ENCODE measurements around the gene PTPRF. TPM values are rescaled to one million over a fixed set of nuclear protein-coding genes. Genes with fewer than 3 reads are reported as not detected.

Gene PTPRF
- total RNA-seq, 2 experiments from 2014 or later = 3.8 to 4.5 TPM

DNA sequence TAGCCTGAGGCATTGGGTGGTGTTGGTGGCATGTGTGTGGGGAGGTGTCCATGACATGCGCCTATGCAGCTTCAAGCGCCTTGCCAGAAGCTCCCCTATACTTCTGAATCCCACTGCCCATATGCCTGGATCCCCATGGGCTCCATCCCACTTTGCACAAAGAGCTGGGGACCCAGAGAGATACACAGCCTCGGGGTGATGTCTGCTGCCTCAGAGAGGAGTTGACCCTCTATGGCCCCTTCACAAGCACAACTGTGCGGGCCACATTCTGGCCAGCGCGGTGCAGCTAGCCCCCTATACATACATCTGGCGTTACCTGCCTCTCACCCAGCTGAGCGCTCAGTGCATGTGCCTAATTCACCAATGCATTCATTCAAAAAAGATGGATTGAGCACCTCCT lies 9.6 kb upstream of the PTPRF start:
- Mint-ChIP-seq H3K27me3 (peaks cover 37% of the 10 kb centered on the region), H3K4me1 (ENCODE audit: low read depth) (no peaks in the 10 kb centered on the region), H3K4me3 (no peak overlapping the region), H3K9me3 (no peaks in the 10 kb centered on the region), H3K36me3 (ENCODE audit: low read depth) (no peaks in the 10 kb centered on the region), H3K27ac (no peak overlapping the region)
- CTCF ChIA-PET = interaction anchor here (1.2 to 2.5 kb wide), 3 partner anchors 7 to 413 kb away, joined by 4 to 8 read pairs (median 6); no protein-coding TSS in a partner anchor
- no peak for ATAC-seq
- no peak for DNase-seq
- POLR2A ChIA-PET = interaction anchor here (0.7 kb wide), 1 partner anchor 10 kb away, joined by 3 read pairs; no protein-coding TSS in a partner anchor
- TF ChIP-seq, protein P1, sequence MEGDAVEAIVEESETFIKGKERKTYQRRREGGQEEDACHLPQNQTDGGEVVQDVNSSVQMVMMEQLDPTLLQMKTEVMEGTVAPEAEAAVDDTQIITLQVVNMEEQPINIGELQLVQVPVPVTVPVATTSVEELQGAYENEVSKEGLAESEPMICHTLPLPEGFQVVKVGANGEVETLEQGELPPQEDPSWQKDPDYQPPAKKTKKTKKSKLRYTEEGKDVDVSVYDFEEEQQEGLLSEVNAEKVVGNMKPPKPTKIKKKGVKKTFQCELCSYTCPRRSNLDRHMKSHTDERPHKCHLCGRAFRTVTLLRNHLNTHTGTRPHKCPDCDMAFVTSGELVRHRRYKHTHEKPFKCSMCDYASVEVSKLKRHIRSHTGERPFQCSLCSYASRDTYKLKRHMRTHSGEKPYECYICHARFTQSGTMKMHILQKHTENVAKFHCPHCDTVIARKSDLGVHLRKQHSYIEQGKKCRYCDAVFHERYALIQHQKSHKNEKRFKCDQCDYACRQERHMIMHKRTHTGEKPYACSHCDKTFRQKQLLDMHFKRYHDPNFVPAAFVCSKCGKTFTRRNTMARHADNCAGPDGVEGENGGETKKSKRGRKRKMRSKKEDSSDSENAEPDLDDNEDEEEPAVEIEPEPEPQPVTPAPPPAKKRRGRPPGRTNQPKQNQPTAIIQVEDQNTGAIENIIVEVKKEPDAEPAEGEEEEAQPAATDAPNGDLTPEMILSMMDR (IDR thresholded peaks at IDR 0.05) = no peak
- intact Hi-C loops (cut with micrococcal nuclease) = loop anchor here (10.0 kb wide), 1 partner anchor 524 kb away; no protein-coding TSS in a partner anchor

DNA sequence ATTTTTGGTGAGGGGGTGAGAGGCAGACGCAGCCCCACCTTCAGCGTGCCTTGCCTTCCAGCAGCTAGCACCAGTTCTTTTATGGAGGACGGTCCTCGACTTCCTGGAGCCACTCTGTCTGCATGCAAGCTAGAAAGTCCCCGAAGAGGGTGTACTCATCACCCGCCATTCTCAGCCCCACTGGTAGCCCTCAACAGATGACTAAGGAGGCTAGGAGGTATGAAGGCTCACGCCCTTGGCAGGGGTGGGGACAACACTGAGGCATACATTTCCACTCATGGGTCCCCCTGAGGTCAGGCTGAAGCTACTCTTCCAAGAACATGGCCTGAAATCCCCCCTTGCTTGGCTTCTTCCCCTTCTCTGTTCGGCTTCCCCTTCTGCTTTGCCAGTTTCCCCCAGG lies 8.9 kb upstream of the PTPRF start:
- DNase-seq (no peak), ATAC-seq (no peak)
- Mint-ChIP-seq H3K4me3 (no peak overlapping the region), H3K36me3 (ENCODE audit: low read depth) (no peaks in the 10 kb centered on the region), H3K4me1 (ENCODE audit: low read depth) (no peaks in the 10 kb centered on the region), H3K27me3 (peaks cover 37% of the 10 kb centered on the region), H3K9me3 (no peaks in the 10 kb centered on the region), H3K27ac (no peak overlapping the region)
- TF ChIP-seq, protein P1 (IDR thresholded peaks at IDR 0.05) = no peak
- ChIA-PET CTCF (interaction anchor here (0.6 to 1.2 kb wide), 2 partner anchors 21 to 925 kb away, joined by 3 read pairs; no protein-coding TSS in a partner anchor), POLR2A (no interaction called here)
- intact Hi-C loops (cut with micrococcal nuclease) = loop anchor here (10.0 kb wide), 1 partner anchor 523 kb away; no protein-coding TSS in a partner anchor

DNA sequence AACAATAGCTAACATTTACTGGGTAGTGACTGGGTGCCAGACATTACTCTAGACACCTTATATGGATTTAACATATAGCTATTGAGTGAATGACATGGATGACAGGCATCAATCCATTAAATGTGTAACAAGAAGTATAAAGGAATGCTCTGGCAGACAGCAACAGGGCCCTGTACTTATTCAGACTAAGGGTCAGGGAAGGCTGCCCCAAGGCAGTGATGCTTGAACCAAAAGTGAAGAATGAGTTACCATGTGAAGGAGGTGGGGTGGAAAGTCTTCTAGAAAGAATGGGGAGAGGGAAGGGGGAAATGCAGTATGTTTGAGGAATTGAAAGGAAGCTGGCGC lies 8.3 kb upstream of the PTPRF start:
- intact Hi-C loops (cut with micrococcal nuclease) = loop anchor here (10.0 kb wide), 1 partner anchor 522 kb away; no protein-coding TSS in a partner anchor
- ChIA-PET POLR2A (interaction anchor here (0.6 kb wide), 1 partner anchor 150 kb away, joined by 3 read pairs; no protein-coding TSS in a partner anchor), CTCF (interaction anchor here (0.6 to 1.2 kb wide), 2 partner anchors 20 to 926 kb away, joined by 3 read pairs; no protein-coding TSS in a partner anchor)
- Mint-ChIP-seq H3K9me3 (no peaks in the 10 kb centered on the region), H3K27me3 (peaks cover 37% of the 10 kb centered on the region), H3K4me3 (no peak overlapping the region), H3K36me3 (ENCODE audit: low read depth) (no peaks in the 10 kb centered on the region), H3K4me1 (ENCODE audit: low read depth) (no peaks in the 10 kb centered on the region), H3K27ac (no peak overlapping the region)
- no peak for ATAC-seq
- no peak for DNase-seq
- TF ChIP-seq, protein P1 (IDR thresholded peaks at IDR 0.05) = no peak

DNA sequence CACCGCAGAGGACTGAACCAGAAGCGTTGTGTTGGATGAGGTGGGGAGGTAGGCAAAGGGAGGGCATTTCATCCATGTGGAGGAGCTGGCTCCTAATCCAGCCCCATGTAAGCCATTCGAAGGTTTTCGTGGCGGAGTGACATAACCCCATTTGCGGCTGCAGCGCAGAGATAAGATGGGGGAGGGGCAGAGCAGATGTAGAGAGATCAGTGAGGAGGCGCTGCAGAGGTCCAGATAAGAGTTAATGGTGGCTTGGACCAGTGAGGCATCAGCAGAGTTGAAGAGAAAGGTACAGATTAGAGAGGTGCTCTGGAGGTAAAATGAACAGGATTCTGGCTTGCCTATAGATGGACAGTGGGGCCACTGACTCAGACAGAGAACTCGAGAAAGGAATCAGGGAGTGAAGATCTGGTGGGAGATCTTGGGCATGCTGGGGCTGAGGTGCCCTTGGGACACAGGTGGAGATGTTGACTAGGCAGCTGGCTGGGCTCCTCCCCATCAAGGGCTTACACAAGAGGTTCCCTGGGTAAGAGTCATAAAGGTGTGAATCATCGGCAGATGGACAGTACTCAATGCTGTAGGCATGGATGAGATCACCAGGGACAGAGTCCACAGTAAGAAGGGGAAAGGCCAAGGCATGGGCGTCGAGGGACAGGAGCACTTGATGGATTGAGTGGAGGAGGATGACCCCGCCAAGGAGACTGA lies 7.8 kb upstream of the PTPRF start:
- intact Hi-C loops (cut with micrococcal nuclease) = loop anchor here (10.0 kb wide), 1 partner anchor 522 kb away; no protein-coding TSS in a partner anchor
- no peaks in the 10 kb centered on the region for H3K36me3 Mint-ChIP-seq (ENCODE audit: low read depth)
- ChIA-PET POLR2A (interaction anchor here (0.6 kb wide), 1 partner anchor 149 kb away, joined by 3 read pairs; no protein-coding TSS in a partner anchor), CTCF (interaction anchor here (1.2 kb wide), 1 partner anchor 20 kb away, joined by 3 read pairs; no protein-coding TSS in a partner anchor)
- H3K9me3 Mint-ChIP-seq = no peaks in the 10 kb centered on the region
- no peak overlapping the region for H3K4me3 Mint-ChIP-seq
- H3K27ac Mint-ChIP-seq = no peak overlapping the region
- no peak for DNase-seq
- TF ChIP-seq, protein P1 (IDR thresholded peaks at IDR 0.05) = no peak
- no peak for ATAC-seq
- H3K4me1 Mint-ChIP-seq (ENCODE audit: low read depth) = no peaks in the 10 kb centered on the region
- H3K27me3 Mint-ChIP-seq = peaks cover 38% of the 10 kb centered on the region

DNA sequence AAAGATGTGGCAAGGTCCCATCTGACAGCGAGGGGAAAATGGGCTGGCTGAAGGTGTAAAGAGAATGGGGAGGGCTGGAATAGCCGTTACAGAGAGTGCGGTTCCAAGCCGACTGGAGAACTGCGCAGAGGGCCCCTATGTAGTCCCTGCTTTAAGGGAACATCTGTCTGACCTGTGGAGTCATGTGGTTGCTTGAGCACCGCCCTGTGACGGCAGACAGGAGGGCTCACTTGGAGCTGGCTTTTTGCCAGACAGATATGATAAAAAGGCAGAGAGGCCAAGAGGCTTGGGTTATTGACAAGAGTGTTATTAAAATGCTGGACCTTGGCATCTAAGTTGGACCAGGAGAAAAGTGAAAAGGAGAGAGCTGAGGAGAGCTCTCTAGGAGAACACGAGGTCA lies 5.9 kb upstream of the PTPRF start:
- ChIA-PET POLR2A (interaction anchor here (0.7 kb wide), 1 partner anchor 14 kb away, joined by 3 read pairs; no protein-coding TSS in a partner anchor), CTCF (interaction anchor here (1.1 to 1.6 kb wide), 2 partner anchors 239 to 409 kb away, joined by 3 to 5 read pairs; partner anchors contain the start of gene ARTN)
- no peak overlapping the region for H3K4me3 Mint-ChIP-seq
- no peak overlapping the region for H3K27ac Mint-ChIP-seq
- ATAC-seq (no peak), DNase-seq (no peak)
- intact Hi-C loops (cut with micrococcal nuclease) = loop anchor here (5.0 to 10.0 kb wide), 2 partner anchors 407 to 520 kb away; partner anchors contain the start of gene ARTN
- peaks cover 5% of the 10 kb centered on the region for H3K4me1 Mint-ChIP-seq (ENCODE audit: low read depth)
- H3K27me3 Mint-ChIP-seq = peaks cover 37% of the 10 kb centered on the region
- TF ChIP-seq, protein P1 (IDR thresholded peaks at IDR 0.05) = no peak
- H3K9me3 Mint-ChIP-seq = no peaks in the 10 kb centered on the region
- H3K36me3 Mint-ChIP-seq (ENCODE audit: low read depth) = no peaks in the 10 kb centered on the region
